ENCODE data around the gene LCA5.
"Not testable (repeated sequence)": the region's sequence is repeated elsewhere in the genome, so short reads cannot be mapped to it uniquely, and the experiment has no call there.

LCA5 gene

GRCh38 chr6:79538106-79538971 lies 1.1 kb upstream of the LCA5 start:
- DNase-seq (ENCODE audit: low read depth in 1 of 2, low spot score in 1 of 2): no peak

- DNase-seq (ENCODE audit: low read depth in 1 of 2, low spot score in 1 of 2): no peak
Observed at GRCh38 chr6:79536585-79536953, 661 bp downstream of the LCA5 start.

GRCh38 chr6:79529567-79529966 lies 7.7 kb downstream of the LCA5 start:
- DNase-seq (ENCODE audit: low read depth in 1 of 2, low spot score in 1 of 2): not testable (repeated sequence)

GRCh38 chr6:79526897-79527296 lies 10.3 kb downstream of the LCA5 start:
- DNase-seq (ENCODE audit: low read depth in 1 of 2, low spot score in 1 of 2): no peak

- DNase-seq (ENCODE audit: low read depth in 1 of 2, low spot score in 1 of 2): no peak
Observed at GRCh38 chr6:79525272-79526100, 11.7 kb downstream of the LCA5 start.

GRCh38 chr6:79524065-79524464 lies 13.2 kb downstream of the LCA5 start:
- no peak for DNase-seq (ENCODE audit: low read depth in 1 of 2, low spot score in 1 of 2)

- DNase-seq (ENCODE audit: low read depth in 1 of 2, low spot score in 1 of 2): no peak
Observed at GRCh38 chr6:79522609-79523008, 14.6 kb downstream of the LCA5 start.

- no peak for DNase-seq (ENCODE audit: low read depth in 1 of 2, low spot score in 1 of 2)
Observed at GRCh38 chr6:79520534-79520933, 16.7 kb downstream of the LCA5 start.

- DNase-seq (ENCODE audit: low read depth in 1 of 2, low spot score in 1 of 2): no peak
Observed at GRCh38 chr6:79518842-79519241, 18.4 kb downstream of the LCA5 start.

GRCh38 chr6:79515436-79515835 lies 21.8 kb downstream of the LCA5 start:
- DNase-seq (ENCODE audit: low read depth in 1 of 2, low spot score in 1 of 2): no peak

- no peak for DNase-seq (ENCODE audit: low read depth in 1 of 2, low spot score in 1 of 2)
Observed at GRCh38 chr6:79513111-79513510, 24.1 kb downstream of the LCA5 start.

- DNase-seq (ENCODE audit: low read depth in 1 of 2, low spot score in 1 of 2): no peak
Observed at GRCh38 chr6:79512014-79512413, 25.2 kb downstream of the LCA5 start.

- DNase-seq (ENCODE audit: low read depth in 1 of 2, low spot score in 1 of 2): no peak
Observed at GRCh38 chr6:79510707-79511106, 26.5 kb downstream of the LCA5 start.

GRCh38 chr6:79506251-79506650 lies 31.0 kb downstream of the LCA5 start:
- no peak for DNase-seq (ENCODE audit: low read depth in 1 of 2, low spot score in 1 of 2)

GRCh38 chr6:79504372-79504771 lies 32.9 kb downstream of the LCA5 start:
- DNase-seq (ENCODE audit: low read depth in 1 of 2, low spot score in 1 of 2): no peak

GRCh38 chr6:79498842-79499241 lies 38.4 kb downstream of the LCA5 start:
- DNase-seq (ENCODE audit: low read depth in 1 of 2, low spot score in 1 of 2): no peak

GRCh38 chr6:79495246-79495645 lies 42.0 kb downstream of the LCA5 start:
- DNase-seq (ENCODE audit: low read depth in 1 of 2, low spot score in 1 of 2): no peak

- no peak for DNase-seq (ENCODE audit: low read depth in 1 of 2, low spot score in 1 of 2)
Observed at GRCh38 chr6:79494841-79495240, 42.4 kb downstream of the LCA5 start.

- no peak for DNase-seq (ENCODE audit: low read depth in 1 of 2, low spot score in 1 of 2)
Observed at GRCh38 chr6:79470728-79471127, 66.5 kb downstream of the LCA5 start.

GRCh38 chr6:79469376-79470246 lies 67.6 kb downstream of the LCA5 start:
- DNase-seq (ENCODE audit: low read depth in 1 of 2, low spot score in 1 of 2): no peak

- no peak for DNase-seq (ENCODE audit: low read depth in 1 of 2, low spot score in 1 of 2)
Observed at GRCh38 chr6:79468587-79468986, 68.6 kb downstream of the LCA5 start.

All from stimulated activated CD4-positive, alpha-beta T cell treated with anti-CD3 and anti-CD28 coated beads, Interleukin-15, amount 100 ng/mL, for 1 hour (primary cell).